COLO829 (cell line): Measurements from ENCODE around the gene PRKCA.
"Not testable (repeated sequence)": the region's sequence is repeated elsewhere in the genome, so short reads cannot be mapped to it uniquely, and the experiment has no call there.

Experiments
- DNase-seq: peaks from one replicate; pipeline ENCODE4 v3.0.0; 2012; ENCODE audit warnings: low spot score

The PRKCA gene

GRCh38 chr17:66684261-66684660, 381.8 kb downstream of the PRKCA start:
- DNase-seq: no peak

- no peak for DNase-seq
Measured at GRCh38 chr17:66684731-66685130, 382.3 kb downstream of the PRKCA start.

GRCh38 chr17:66686601-66687000, 384.2 kb downstream of the PRKCA start:
- no peak for DNase-seq

GRCh38 chr17:66687570-66688284, 385.3 kb downstream of the PRKCA start:
- DNase-seq: no peak

GRCh38 chr17:66689221-66689620, 386.8 kb downstream of the PRKCA start:
- DNase-seq: peak; percentile 85

GRCh38 chr17:66690166-66690565, 387.8 kb downstream of the PRKCA start:
- no peak for DNase-seq

- no peak for DNase-seq
Measured at GRCh38 chr17:66691644-66692420, 389.4 kb downstream of the PRKCA start.

- DNase-seq: no peak
Measured at GRCh38 chr17:66692421-66692690, 389.9 kb downstream of the PRKCA start.

GRCh38 chr17:66695098-66695497, 392.7 kb downstream of the PRKCA start:
- DNase-seq: no peak

- no peak for DNase-seq
Measured at GRCh38 chr17:66698270-66698669, 395.9 kb downstream of the PRKCA start.

GRCh38 chr17:66701462-66701861, 399.0 kb downstream of the PRKCA start:
- no peak for DNase-seq

GRCh38 chr17:66702106-66702936, 399.9 kb downstream of the PRKCA start:
- no peak for DNase-seq

- DNase-seq: no peak
Measured at GRCh38 chr17:66704858-66705520, 402.6 kb downstream of the PRKCA start.

- DNase-seq: no peak
Measured at GRCh38 chr17:66706851-66707450, 404.5 kb downstream of the PRKCA start.

- no peak for DNase-seq
Measured at GRCh38 chr17:66711401-66711800, 409.0 kb downstream of the PRKCA start.

- no peak for DNase-seq
Measured at GRCh38 chr17:66711881-66712321, 409.5 kb downstream of the PRKCA start.

GRCh38 chr17:66712453-66712852, 410.0 kb downstream of the PRKCA start:
- DNase-seq: no peak

- DNase-seq: not testable (repeated sequence)
Measured at GRCh38 chr17:66713021-66713532, 410.7 kb downstream of the PRKCA start.

GRCh38 chr17:66713533-66714042, 411.2 kb downstream of the PRKCA start:
- no peak for DNase-seq

- no peak for DNase-seq
Measured at GRCh38 chr17:66714046-66715023, 411.9 kb downstream of the PRKCA start.
